GM19467 (cell line): Measurements from ENCODE around the gene KLK14.

Experiments
- ATAC-seq: cut with Tn5 transposase; IDR thresholded peaks from one replicate; pipeline ENCODE4 v1.9.1; 2021; ENCODE audit warnings: mild to moderate bottlenecking, moderate library complexity; ENCODE audit not compliant: unreplicated experiment

Gene KLK14

GRCh38 chr19:51089786-51090185 is 7.1 kb upstream of the KLK14 start:
- ATAC-seq = no peak

- no peak for ATAC-seq
These were observed 3.6 kb upstream of the KLK14 start for GRCh38 chr19:51086153-51086850.

DNA sequence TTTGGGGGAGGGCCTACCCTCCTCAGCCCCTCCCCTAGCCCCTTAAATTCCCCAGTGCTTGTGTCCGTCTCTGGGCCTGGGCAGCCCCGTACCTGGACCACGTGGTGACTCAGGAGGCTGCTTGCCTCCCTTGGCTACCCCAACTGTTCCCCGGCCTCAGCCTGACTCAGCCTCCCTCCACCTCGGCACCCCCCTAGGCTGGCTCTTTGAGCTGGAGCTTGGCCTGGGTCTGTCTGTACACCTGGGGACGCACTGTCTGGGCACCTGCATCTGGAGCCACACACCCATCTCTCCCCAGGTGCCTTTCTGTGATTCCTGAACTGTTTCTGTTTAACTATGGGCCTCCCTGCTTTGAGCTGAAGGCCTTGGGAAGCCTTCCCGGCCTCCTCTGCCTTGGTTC is 1.8 kb upstream of the KLK14 start:
- no peak for ATAC-seq

GRCh38 chr19:51083783-51084182 is 1.1 kb upstream of the KLK14 start:
- ATAC-seq = no peak

GRCh38 chr19:51083181-51083580 is 494 bp upstream of the KLK14 start:
- ATAC-seq = no peak

DNA sequence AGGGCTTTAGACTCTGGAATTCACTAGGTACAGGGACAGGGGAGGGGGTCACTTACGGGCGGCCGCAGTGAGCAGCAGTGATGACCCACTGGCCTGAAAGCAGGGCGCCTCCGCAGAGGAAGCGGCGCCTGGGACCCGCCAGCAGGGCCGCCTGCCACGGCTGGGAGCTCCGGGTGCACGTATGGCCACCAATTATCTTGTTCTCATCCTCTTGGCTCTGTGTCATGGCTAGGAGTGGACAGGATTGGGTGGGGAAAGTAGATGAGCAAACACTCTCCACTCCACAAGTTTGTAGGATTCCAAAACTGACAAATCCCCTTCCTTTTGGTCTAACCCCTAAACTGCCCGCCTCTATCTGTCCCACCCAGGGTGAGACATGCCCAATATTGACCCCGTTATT is 1.2 kb downstream of the KLK14 start:
- ATAC-seq = no peak

GRCh38 chr19:51079481-51080110 is 3.1 kb downstream of the KLK14 start:
- ATAC-seq = no peak

DNA sequence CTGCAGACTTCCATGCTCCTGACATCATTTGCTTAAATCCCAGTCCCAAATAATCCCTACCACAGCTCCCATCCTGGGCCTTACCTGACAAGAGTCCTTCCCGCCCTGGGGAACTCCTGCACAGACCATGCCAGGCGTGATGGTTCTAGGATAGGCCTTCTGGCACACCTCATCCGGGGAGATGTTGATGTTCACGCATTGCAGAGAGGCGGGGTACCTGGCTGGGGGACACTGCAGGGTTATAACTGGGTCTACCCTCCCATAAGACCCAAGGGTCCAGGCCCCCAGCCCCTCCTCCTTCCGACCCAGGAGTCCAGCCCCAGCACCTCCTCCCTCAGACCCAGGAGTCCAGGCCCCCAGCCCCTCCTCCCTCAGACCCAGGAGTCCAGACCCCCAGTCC is 4.0 kb downstream of the KLK14 start:
- no peak for ATAC-seq

DNA sequence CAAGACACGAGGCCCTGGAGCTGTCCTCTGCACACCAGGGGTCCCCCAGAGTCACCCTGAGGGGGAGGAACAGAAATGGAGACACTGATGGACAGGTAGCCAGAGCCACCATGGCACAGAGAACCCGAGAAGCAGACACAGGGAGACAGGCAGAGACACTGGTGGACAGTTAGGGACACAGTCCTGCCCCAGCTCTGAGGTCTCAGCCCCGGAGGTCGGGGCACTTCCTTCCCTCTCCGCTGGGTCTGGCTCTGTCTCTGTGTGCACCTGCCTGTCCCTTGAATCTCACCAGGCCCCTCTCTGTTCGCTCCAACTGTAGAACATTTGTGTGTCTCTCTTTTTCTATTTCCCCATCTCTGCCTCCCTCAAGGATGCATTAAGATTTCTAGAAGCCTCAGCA is 4.6 kb downstream of the KLK14 start:
- no peak for ATAC-seq

GRCh38 chr19:51076631-51077213 is 6.0 kb downstream of the KLK14 start:
- no peak for ATAC-seq

GRCh38 chr19:51075998-51076397 is 6.7 kb downstream of the KLK14 start:
- ATAC-seq = no peak

DNA sequence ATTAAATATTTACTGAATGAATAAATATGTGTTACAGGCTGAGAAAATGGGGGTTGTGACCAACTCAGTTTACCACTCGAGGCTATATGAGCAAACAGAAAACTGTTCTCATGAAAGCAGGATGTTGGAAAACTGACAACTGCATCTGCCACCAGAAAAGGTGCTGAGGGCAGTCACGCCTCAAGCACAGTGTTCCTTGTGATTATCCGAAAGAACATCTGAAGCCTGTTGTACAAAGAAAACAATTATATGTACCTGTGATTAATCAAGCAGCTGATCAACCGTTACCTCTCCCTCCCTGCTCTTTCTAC is 11.6 kb downstream of the KLK14 start:
- ATAC-seq = no peak

DNA sequence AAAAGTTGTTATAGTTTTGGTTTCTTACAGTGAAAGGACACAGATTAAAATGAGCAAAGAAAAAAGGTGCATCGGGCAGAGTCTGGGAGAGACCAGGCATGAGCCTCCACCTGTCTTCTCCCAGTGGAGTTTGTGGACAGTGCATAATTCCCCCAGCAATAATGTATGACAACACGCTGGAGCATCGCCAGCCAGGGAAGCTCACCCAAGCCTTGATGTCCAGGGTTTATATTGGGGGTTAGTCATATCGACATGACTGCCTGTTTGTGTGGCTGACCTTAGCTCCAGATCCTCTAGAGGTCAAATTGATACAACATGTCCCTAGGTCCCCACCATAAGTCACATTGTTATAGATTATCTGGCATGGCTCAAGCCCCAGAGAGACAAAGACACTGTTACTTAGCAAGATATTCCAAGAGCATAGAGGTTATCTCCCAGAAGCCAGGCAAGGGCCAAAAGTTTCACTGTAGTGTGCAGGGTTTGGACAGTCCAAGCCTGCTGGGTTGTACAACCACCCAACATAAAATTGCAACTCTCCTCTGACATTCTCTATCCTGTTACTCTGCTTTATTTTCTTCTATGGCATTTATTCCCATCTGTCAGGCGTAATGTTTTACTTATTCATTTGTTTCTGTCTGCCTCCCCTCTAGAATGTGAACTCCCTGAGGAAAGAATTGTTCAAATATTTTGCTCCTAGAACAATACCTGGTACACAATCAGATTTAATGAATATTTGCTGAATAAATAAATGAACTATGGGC is 12.2 kb downstream of the KLK14 start:
- no peak for ATAC-seq

DNA sequence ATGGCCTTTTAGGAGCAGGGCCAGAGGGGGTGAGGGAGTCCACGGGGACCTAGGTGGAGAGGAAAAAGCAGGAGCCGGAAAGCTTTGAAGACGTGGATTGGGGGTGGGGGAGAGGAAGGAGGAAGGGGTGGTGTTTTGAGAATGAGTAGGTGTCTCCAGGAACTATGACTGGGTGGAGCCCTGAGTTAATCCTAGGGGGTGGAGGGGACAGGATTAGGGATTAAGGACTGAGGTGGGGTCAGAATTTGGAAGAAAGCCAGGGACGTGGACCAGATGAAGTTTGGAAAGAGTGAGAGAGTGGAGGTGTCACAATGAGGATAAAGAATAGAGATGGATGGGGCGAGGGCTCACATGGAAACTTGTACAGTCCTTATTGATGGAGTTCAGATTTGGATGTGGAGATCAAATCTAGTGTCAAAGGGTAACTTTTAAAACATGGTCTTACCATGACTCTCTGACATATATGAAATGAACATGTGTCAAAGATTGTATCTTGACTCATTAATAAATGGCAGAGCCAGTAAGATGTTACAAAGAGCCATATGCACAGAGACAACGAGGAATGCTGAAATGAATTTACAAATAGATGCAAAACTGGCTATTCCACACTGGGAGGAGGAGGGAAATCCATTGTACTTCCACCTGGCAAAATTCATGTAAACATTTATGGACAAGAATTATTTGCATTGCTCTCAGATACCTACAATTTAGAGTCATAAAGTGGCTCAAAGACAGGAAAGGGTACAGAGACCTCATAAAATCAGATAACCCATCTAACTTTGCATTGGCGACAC is 16.1 kb downstream of the KLK14 start:
- no peak for ATAC-seq

DNA sequence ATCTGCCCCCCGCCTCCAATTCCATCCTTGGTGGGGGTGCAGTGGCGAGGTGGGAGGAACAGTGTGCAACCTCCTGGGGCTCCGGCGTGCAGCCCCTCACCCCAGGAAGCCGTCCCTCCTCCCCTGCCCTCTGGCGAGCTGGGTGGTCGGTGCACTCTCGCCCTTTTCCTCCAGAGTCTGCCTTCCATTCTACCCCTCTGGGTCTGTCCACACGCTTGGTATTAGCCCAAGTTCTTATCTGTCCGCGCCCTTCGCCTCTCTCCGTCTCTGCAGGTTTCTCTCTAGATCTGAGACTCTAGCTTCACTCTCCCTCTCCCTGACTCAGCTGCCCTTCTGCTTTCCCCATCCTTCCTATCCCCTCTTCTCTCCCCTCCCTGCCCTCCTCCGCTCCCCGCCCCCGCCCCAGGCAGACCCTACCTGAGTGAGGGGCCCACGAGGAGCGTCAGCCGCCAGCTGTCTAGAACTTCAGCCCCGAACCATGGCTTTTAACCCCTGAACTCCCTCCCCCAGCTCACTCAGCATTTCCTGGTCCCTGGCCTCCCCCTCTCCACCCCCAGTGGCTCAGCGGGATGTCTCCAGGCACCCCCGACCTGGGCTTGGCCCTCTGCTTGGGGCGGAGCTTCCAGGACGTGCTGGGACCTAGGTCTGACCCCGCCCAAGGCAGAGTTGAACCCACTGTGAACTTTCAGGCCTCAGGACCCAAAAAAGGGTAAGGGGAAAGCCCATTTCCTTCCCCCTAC is 17.3 kb downstream of the KLK14 start:
- no peak for ATAC-seq

DNA sequence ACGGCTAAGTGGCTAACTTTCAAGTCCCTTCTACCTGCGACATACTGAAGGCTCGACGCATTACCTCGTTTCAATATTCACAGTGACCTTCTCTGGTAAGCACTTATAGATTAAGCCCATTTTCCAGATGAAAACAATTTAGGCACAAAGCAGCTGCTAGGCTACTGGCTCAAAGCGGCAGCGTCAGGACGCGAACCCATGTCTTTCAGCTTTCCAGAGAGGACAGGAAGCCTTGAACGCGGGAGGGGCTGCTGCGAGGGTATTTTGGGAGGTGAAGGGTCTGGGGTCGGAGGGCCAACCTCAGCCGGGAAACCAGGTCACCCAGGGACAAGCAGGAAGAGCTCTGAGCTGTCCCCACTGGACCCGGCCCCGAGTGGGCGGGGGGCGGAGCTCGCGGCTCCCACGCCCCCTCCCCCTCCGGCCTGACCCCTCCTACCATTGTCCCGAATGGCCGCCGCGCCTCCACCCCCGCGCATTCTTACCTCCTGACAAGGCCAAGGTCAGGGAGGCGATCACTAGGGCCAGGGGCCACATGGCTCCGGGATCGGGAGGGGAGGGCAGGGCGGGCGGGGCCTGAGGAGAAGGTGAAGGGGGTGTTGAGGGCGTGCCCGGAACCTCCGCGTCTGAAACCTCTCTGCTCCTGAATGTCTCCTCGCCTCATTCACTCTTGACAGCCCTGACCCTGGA is 18.0 kb downstream of the KLK14 start, which contains the start of gene KLK13:
Gene KLK13 (minus strand): TSS at position 559 of the 687 bp plus-strand sequence. CDS start 25 bp downstream, at position 534.
- ATAC-seq = no peak

DNA sequence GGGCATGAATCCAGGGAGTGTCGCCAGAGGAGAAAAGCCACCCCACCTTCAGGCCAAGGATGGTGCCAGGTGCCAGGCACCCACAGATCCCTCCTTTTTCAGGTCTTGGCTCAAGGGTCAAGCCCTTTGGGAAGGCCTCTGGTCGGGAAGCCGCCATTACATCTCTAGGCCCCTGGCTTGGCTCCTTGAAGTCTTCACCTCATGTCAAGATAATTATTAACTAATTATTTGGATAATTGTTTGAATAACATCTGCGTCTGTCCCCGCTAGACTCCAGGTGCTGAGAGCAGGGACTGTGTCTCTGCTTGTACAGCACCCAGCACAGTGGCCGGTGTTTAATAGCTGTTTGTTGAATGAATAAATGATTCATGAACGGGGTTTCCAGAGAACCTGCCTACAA is 19.0 kb downstream of the KLK14 start:
- no peak for ATAC-seq

- no peak for ATAC-seq
These were observed 21.7 kb downstream of the KLK14 start for GRCh38 chr19:51060973-51061372.

DNA sequence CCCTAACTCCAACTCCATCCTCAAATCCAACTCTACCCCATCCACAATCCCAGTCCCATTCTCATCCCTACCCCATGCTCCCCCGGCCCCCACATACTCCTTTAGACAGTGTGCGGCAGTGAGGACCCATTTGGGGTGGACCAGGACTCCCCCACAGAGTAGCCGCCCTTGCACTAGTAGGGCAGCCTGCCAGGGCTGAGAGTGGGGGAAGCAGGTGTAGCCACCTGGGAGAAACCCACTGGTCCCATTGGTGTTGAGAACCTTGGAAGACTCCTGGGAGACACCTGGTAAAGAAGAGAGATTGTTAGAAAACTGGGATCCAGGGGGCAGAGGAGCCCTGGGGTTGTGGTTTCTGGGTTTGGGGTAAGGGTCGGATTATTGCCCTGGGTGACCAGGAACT is 22.4 kb downstream of the KLK14 start:
- no peak for ATAC-seq

GRCh38 chr19:51059715-51060114 is 23.0 kb downstream of the KLK14 start:
- no peak for ATAC-seq
